H4 (cell line): ENCODE results near the gene AGFG1. TPM values are rescaled to one million over a fixed set of nuclear protein-coding genes. Genes with fewer than 3 reads are reported as not detected.
A peak's percentile ranks its signal among the peaks of the same experiment; 100 is the strongest.

Experiments
- DNase-seq: peaks from one replicate; pipeline ENCODE4 v3.0.0-alpha.2; 2015; ENCODE audit warnings: low spot score
- total RNA-seq: library from RNA; depleted of rRNA; stranded (reverse); fragments of >200 nt; shearing (Covaris generic); gene quantifications from 2 replicates; pipeline ENCODE4 v1.2.3, GENCODE V29; 2014

The AGFG1 gene
- total RNA-seq, 1 experiment from 2014 or later = 110 TPM

DNA sequence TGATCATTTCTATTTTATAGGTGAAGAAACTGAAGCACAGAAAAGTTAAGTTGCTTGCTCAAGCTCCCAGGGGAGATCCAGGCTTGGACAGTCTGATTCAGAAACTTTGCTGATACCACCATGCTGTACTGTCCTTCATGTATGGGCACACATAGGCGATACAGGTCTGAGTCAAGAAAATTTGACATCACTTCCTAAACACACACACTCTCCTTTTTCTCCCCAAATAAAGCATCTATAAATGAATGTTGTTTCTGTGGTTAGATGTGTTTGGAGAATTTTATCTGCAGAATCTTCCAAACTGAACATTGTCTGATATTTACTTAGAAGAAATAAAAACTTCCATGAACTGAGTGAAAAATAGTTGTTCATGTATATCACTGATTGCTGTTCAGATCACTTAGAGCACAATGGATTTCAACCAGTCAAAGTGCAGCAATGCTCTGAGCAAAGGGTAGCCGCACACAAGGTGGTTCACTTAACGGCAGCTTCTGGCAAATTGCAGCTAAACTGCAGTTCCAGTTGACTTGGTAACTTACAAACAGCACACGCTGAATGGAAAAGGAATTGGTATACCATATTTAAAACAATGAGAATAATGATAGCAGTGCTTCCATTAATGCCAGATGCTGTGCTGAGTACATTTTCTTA lies 10.0 kb upstream of the AGFG1 start:
- no peak for DNase-seq

DNA sequence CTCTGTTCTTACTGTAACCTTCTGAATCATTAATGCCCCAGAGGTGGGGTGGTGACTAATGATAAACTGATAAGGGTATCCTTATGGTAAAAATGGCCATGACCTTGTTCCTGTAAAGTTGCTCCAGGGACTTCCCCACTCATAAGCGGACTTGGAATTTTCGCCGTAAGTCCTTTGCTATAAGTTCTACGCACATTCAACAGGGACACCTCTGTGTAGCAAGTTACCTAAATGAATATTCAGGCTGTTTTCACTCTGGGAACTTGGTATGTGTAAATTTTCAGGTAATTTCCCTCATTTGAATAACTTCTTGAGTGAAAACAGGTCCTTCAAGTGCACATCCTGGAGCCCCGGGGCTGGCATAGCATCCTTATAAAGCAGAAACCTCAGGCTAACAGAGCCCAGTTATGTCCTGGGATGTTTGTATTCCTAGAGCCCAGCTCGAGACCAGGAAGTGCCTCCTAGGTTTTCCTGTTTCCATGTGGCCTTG lies 9.4 kb upstream of the AGFG1 start:
- no peak for DNase-seq

DNA sequence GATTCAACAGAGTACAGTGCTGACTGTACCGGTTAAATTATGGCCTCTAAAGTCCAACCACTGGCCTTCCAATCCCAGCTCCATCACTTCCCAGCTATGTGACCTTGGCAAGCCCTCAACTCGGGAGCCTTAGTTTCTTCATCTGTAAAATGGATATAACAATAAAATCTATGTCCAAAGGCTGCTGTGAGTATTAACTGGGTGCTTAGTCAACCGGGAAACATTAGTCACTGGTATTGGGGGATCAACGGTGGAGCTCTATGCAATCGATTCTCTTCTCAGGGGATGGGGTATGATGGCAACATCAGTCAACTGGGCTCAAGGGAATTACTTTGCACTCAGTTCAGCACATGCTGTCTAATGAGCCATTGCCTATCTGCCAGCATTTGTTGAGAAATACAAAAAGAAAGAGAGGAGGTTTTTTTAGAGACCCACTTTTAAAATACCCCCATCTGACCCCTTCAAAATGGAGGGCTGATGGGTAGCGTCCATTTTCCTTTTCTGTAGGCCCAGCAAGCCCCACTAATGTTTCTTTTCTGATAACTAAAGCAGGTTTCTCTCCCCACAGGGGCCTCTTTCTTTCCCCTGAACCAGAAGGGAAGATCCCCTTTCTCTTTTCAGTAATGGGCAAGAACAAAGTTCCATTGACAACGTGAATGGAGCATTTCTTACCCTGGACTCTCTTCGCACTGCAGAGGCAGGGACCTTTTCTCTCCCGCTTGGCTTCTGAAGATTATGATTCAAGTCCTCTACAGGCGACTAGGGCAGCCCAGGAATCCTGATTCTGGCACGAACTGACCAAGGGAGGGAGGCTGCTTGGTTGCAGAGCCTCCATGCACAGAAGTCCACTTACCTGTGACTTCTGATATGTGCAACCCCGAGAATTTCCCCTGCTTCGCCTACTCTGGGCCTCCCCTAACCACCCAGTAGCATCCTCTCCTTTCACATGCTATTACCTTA lies 8.7 kb upstream of the AGFG1 start:
- DNase-seq = no peak

DNA sequence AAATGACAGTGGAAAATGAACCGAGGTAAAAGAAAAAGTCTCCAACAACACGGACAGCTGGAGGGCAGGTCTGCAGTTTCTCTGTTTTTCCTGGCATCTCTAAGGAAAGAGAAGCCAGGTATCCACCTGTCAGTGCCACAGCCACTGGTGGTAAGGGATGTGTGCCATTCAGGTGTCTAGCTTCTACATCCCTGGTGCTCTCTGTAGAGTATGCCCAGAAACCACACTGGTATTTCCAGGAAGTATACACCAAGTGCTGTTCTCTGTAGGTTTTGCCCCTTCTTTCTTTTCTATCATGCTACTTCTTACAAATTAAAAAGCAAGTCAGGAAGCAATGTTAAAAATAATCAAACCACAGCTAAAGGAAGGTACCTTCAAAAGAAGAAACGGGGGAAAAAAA lies 7.6 kb upstream of the AGFG1 start:
- no peak for DNase-seq

DNA sequence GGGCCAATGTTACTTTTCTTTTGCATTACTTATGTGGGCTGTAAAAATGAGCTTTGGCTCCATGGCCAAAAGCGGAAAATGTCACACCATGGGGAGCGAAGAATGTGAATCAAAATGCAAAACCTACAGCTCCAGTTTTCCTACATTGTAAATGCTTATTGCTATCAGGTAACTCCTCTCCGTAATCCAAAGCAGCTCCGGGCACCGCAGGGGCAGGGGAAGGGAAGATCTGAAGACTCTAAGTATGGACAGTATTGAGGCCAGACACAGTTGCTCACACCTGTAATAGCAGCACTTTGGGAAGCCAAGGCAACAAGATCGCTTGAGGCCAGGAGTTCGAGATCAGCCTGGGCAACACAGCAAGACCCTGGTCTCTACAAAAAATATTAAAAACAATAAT lies 7.1 kb upstream of the AGFG1 start:
- DNase-seq = no peak

DNA sequence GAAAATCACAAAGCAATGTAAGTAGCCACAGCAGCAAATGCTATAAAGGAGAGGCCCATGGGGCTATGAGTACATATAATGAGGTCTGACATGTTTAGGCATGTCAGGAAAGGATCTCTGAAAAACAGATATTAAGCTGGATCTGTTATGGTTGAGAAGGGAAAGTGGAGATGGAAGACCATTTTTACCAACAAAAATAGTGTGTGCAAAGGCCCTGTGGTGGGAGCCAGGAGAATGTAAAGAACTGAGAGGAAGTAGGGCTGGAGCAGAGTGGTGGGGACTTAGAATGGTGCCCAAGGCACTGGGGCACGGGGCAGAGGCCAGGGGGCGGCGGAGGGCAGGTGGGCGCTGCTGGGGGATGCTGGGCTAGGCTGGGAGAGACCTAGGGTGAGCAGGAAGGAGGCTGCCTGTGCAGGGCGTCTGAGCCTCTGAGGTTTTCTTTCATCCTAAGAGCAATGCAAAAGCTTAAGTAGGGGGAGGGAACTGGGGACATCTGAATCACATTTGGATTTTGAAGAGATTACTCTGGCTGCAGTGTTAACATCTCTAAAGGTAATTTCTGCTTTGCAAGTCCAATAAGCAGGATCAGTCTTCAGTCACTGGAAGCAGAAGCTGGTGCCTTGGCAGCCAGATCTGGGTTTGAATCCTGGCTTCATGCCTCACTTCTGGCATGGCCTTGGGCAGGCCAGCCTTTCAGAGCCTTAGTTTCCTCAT lies 4.9 kb upstream of the AGFG1 start:
- DNase-seq = no peak

DNA sequence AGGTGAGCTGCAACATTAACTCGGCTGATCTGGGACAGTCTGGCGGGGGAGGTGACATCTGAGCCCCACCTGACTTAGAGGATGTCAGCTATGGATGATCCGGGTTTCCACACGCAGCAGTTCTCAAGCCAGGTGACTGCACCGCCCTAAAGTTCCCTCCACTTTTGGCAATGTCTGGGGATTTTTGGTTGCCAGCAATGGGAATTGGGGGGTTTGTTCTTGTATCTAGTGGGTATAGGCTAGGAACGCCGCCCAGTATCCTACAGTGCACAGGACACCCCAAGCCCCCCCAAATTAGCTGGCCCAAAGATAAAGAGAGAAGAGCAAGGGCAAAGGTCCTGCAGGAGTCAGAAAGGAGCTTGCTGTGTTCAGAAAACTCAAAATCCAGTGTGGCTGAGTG lies 544 bp upstream of the AGFG1 start:
- no peak for DNase-seq

DNA sequence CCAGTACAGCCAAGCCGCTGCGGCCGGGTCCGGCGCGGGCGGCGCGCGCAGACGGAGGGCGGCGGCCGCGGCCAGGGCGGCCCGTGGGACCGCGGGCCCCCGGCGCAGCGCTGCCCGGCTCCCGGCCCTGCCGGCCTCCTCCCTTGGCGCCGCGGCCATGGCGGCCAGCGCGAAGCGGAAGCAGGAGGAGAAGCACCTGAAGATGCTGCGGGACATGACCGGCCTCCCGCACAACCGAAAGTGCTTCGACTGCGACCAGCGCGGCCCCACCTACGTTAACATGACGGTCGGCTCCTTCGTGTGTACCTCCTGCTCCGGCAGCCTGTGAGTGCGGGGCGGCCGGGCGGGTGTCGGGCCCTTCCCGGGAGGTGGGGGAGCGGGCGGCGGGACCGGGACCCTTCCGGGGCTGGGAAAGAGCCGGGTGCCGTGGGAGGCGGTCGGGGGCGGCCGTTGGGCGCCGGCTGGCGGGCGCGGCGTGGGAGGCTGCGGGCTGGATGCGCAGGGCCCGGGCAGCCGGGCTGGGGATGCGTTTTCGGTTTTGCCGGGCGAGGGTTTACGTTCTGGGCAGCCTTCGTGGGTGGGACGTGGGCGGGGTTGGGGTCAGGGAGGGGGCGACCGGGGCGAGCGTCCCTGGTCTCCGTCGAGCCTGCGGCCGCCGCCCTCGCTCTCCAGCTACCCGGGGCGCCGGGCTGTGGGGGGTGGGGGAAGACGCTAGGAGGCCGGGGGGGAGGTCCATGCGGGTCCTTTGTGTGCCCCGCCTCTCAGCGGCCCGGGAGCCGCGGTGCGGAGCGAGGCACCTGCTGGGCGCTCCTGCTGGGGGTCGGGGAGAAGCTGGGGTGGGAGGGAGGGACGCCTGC lies 537 bp downstream of the AGFG1 start:
- no peak for DNase-seq

DNA sequence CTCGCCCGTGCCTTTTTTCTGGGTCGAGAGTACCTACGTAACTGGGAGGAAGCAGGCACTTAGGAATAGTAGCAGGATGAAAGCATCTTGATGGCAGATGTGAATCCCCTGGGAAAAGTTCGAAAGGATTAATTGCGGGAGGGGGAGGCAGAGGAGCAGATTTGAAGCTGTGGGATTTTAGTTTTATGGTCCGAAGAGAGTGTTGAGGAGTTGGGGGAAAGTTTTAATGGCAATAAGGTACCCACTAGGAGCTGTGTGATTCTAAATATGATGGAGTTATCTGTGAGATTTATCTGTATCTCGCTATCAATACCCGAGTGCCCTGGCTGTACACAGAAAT lies 1.1 kb downstream of the AGFG1 start:
- DNase-seq = no peak

DNA sequence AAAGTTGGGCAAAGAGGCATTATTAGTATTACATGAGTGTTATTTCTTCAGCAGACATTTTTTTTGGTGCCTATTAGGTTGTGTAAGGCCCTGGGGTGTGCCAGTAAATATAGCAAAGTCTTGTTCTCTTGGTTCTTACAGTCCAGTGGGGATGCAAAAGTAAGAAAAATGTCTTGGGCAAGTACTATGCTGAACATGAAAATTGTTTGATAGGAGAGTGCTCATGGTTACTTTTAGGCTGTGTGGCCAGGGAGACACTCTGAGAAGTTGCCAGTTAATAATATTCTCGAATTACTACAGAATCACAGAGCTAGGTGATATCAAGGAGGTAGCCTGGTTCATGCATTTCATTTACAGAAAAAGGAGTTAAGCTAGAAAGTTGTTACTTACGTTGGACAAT lies 1.9 kb downstream of the AGFG1 start:
- no peak for DNase-seq

DNA sequence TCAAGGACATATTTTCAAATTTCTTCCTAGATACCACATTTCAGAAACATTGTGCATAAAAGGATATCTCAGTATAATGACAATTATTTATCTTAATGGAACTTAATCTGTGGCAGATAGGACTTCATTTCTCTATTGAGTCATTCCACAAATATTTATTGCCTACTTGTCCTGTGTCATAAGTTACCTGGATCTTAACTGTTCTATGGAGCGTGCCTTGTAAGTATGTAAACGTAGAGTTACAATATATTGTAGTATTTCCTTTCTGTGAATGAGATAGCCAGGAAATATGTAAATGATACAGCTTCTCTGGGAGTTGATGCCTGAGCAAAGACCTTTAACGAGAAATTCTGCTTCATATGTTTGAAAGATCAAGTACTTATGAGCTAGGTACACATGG lies 2.5 kb downstream of the AGFG1 start:
- DNase-seq = no peak

DNA sequence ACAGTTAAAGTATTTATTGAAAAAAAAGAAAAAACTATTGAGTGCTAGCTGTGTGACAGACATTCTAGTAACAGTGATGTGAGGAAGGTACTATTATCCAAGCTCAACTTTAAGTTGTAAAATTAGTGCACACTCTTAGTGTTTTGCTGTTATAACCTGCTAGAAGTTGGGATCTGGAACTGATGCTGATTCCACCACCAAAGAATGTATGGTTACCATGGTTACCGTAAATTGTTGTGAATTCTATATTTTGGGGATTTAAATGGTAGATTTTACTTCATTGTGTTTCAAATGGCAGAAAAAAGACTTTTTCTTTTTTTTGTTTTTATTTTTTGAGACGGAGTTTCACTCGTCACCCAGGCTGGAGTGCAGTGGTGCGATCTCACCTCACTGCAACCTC lies 5.3 kb downstream of the AGFG1 start:
- no peak for DNase-seq

DNA sequence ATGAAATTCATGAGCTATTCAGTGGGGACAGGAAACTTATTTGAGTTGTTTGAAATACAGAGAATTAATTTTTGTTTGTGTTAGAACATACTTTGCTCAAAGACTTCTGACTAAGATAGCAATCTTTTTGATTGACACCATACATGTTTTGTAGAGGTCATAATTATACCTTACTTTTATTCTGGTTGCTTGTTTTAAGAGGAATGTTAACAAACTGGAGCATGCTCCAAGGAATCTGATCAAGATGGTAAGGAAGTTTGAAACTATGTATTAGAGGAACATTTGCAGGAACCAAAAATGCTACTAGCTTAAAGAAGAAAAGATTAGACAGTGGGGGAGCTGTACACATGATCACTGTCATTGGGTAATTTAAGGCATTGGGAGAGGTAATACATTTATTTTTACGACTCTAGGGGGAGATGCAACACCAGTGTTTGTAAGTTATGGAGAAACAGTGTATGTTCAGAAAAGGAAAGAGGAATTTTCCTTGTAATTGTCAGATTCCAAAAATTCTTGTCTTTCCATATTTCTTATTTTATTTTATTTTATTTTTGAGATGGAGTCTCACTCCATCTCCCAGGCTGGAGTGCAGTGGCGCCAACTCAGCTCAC lies 8.0 kb downstream of the AGFG1 start:
- peak; percentile 37 for DNase-seq

DNA sequence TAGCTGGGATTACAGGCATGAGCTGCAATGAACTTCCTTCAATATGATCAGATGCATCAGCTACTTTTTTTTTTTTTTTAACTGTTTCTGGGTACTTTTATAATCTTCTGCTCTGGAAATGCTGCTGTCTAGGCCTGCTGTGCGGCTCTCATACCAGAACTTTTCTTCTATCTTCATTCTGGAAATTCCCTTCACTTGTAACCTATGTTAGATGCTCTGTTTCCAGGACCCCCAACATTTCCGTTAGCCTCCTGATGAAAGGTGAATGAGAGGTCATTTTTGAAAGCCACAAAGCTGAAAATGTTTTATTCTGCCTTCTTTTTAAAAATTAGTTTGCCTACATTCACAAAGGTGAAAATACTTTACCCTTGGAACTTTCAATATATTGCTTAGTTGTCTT lies 8.6 kb downstream of the AGFG1 start:
- DNase-seq = no peak

DNA sequence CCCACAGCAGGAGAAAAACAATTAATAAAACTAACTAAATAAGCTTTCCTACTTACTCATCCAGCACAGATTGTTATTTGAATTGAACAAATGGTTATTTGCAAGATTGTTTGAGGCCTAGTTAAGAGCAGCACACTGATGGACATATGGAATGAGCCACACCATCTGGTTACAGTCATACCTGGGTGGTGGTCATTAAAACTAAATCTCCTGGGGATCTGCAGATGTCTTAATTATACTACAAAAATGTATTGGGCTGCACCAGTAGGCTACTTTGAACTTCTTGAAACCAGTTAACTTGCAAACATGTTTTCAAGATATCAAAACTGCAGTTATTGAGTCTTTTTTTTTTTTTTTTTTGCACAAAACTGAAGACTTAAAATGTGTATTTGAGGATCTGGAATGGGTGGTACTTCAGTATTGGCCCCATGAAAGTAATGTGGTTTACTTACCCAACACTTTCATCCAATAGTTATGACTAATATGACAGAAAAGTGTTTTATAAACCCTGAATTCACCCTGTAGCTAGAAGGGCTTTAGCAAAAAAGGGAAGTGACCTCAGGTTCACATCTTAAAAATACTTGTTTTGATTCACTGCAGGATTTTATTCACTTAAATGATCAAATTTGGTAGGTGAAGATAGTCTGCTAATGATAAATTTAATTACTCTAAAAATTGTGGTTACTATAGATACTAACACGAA lies 10.8 kb downstream of the AGFG1 start:
- DNase-seq = no peak

DNA sequence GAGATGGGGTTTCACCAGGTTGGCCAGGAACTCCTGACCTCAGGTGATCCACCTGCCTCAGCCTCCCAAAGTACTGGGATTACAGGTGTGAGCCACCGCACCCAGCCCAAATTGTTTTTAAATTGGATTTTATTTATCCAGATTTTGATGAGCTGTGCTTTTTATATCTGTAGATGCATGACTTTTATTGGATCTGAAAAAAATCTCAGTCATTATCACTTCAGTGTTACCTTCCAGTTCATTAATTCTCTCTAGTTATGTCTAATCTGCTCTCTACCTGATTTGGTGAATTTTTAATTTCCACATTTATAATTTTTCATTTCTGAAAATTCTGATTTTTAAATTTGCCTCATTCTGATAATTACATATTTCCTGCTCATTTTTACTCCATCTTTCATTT lies 13.5 kb downstream of the AGFG1 start:
- DNase-seq = no peak

DNA sequence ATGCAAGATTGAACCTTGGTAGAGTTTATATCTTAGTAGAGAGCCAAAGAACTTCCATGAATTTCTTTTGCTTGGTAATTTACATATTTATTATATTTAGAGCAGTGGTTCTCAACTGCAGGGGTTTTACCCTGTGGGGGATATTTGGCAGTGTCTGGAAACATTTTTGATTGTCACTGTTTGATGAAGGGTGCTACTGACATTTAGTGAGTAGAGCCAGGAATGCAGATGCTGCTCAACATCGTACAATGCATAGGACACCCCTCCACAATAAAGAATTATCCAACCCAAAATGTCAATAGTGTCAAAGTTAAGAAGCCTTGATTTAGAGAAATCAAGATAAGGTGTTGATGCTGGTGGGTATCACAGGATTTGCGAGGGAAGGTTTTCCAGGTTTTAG lies 14.7 kb downstream of the AGFG1 start:
- DNase-seq = no peak

DNA sequence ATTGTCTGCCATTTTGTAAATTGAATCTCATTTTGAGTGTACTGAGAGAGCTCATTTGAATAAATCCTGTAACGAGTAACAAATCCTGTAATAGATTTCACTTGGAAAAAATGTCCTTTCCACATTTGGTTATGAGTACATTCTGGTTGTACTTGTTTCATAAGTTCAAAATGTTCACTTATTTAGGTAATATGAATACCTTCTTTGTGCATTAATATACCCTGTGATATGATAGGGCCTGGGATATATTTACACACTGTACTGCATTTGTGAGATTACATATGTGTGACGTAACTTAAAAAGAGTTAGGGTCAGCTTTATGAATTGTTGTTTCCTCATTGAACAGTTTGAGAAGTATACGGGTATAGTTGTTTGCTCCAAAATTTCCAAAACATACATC lies 16.1 kb downstream of the AGFG1 start:
- DNase-seq = no peak

DNA sequence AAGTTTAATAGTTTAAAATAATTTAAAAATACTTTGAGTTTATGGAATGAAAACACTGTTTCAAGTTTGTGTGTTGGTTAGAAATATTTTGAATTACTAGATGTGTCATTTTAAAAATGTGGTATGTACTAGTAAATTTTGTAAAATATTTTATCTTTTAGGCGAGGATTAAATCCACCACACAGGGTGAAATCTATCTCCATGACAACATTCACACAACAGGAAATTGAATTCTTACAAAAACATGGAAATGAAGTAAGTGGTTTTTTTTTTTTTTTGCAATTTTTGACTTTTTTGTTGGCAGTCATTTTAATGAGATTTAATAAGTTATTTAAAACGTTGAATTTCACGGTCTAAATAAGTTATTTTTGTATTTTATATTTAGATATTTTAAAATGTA lies 19.4 kb downstream of the AGFG1 start:
- no peak for DNase-seq

DNA sequence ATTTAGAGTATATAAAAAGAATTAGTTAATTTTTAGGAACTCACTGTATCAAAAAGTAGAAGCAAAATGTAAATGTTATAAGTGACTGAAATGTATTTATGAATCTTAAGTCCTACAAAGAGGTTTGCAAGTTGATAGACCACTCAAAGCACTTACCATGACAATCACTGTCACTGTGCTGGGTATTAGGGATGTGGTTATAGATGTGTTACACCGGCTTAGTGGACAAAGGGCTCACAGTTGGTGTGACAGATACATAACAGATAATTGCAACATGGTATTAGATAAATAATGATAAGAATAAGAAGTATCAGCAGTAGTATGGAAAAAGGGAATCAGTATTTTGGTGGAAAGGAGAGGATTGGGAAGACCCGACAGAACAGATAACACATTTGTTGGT lies 21.6 kb downstream of the AGFG1 start:
- DNase-seq = no peak

DNA sequence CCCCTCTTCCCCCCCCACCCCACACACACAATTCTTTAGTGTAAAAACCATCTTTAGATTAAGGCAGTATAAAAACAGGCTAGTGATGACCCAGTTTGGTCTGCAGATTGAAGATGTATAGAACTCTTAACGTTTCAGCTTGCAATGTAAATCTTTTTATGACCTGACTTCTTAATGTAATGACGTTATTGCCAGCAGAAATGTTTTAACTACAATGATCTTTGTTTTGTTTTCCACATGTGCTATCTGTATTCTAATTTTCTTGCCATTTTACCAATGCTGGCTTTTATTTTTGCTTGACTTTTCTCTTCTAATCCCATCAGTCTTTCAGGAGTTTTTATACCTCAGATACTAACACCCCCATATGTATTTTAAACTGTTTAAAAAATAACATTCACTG lies 25.2 kb downstream of the AGFG1 start:
- DNase-seq = no peak
